Activated T-helper 17 cell treated with anti-CD3 and anti-CD28 coated beads, Interleukin-2, amount 50 U/mL, for 72 hours (primary cell): ENCODE measurements around the gene IGFBPL1. TPM values are rescaled to one million over a fixed set of nuclear protein-coding genes. Genes with fewer than 3 reads are reported as not detected.

Source experiments
- ATAC-seq: fragments of 150-1000 bp; cut with Tn5 transposase; replicated peaks from 2 replicates; pipeline ENCODE4 v1.10.0; 2021; ENCODE audit warnings: mild to moderate bottlenecking, moderate library complexity
- H3K27ac Mint-ChIP-seq: one replicate; pipeline ENCODE4 v1.8.0; 2022; ENCODE audit warnings: mixed read lengths
- H3K27me3 Mint-ChIP-seq: one replicate; pipeline ENCODE4 v1.8.0; 2022; ENCODE audit warnings: mixed read lengths
- H3K36me3 Mint-ChIP-seq: one replicate; pipeline ENCODE4 v1.8.0; 2022; ENCODE audit warnings: low read depth, mild to moderate bottlenecking, mixed read lengths
- H3K4me1 Mint-ChIP-seq: one replicate; pipeline ENCODE4 v1.8.0; 2022; ENCODE audit warnings: mixed read lengths
- H3K4me3 Mint-ChIP-seq: one replicate; pipeline ENCODE4 v1.8.0; 2022; ENCODE audit warnings: mild to moderate bottlenecking, mixed read lengths
- H3K9me3 Mint-ChIP-seq: one replicate; pipeline ENCODE4 v1.8.0; 2022; ENCODE audit warnings: mixed read lengths
- total RNA-seq, 2 donors: library from RNA; stranded (reverse); gene quantifications; one replicate each; pipeline ENCODE4 v1.2.3, GENCODE V29; 2022

Gene IGFBPL1
- total RNA-seq, 2 donors from 2014 or later, result not detected

GRCh38 chr9:38395653-38396370, 28.4 kb downstream of the IGFBPL1 start:
- no peak overlapping the region for H3K27ac Mint-ChIP-seq
- H3K9me3 Mint-ChIP-seq, result no peaks in the 10 kb centered on the region
- peaks cover 2% of the 10 kb centered on the region for H3K27me3 Mint-ChIP-seq
- peaks cover 10% of the 10 kb centered on the region for H3K4me1 Mint-ChIP-seq
- no peak overlapping the region for H3K4me3 Mint-ChIP-seq
- ATAC-seq, result no peak
- peaks cover 39% of the 10 kb centered on the region for H3K36me3 Mint-ChIP-seq

DNA sequence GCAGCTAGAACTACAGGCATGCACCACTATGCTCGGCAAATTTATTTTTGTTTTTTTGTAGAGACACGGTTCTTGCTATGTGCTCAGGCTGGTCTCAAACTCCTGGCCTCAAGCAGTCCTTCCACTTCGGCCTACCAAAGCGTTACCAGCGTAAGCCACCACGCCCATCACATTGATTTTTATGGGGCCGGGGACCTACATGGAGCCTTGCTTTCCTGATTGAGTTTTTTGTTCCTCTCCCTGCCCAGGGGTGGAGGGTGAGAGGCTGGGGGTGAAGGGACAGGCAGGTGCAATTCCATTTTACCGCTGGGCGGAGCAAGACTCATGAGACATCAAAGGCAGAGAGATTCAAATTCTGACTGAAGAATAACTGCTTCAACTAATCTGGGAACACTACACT, 29.8 kb downstream of the IGFBPL1 start:
- Mint-ChIP-seq H3K27me3 (peaks cover 3% of the 10 kb centered on the region), H3K4me1 (peaks cover 10% of the 10 kb centered on the region), H3K4me3 (peak overlapping the region; percentile 96), H3K27ac (no peak overlapping the region), H3K36me3 (peaks cover 38% of the 10 kb centered on the region), H3K9me3 (no peaks in the 10 kb centered on the region)
- no peak for ATAC-seq

GRCh38 chr9:38393128-38393796, 31.0 kb downstream of the IGFBPL1 start:
- peaks cover 29% of the 10 kb centered on the region for H3K36me3 Mint-ChIP-seq
- H3K27me3 Mint-ChIP-seq, result peaks cover 3% of the 10 kb centered on the region
- H3K9me3 Mint-ChIP-seq, result no peaks in the 10 kb centered on the region
- peak overlapping the region; percentile 96 for H3K4me3 Mint-ChIP-seq
- peak overlapping the region; percentile 91 for H3K27ac Mint-ChIP-seq
- no peak for ATAC-seq
- H3K4me1 Mint-ChIP-seq, result peaks cover 10% of the 10 kb centered on the region

- Mint-ChIP-seq H3K27me3 (peaks cover 3% of the 10 kb centered on the region), H3K4me1 (peaks cover 10% of the 10 kb centered on the region), H3K4me3 (peak within 1 kb of the TSS; percentile 96), H3K27ac (peak within 1 kb of the TSS; percentile 91), H3K36me3 (peaks cover 23% of the 10 kb centered on the region), H3K9me3 (no peaks in the 10 kb centered on the region)
- ATAC-seq, result peak; percentile 99
Measured at GRCh38 chr9:38392235-38393127, 31.8 kb downstream of the IGFBPL1 start, which contains the start of gene ALDH1B1. TSS of gene ALDH1B1 (plus strand) at chr9:38392702. CDS start at chr9:38395749, 3,047 bp downstream.

- H3K27ac Mint-ChIP-seq, result peak overlapping the region; percentile 91
- no peak for ATAC-seq
- H3K27me3 Mint-ChIP-seq, result peaks cover 3% of the 10 kb centered on the region
- peaks cover 13% of the 10 kb centered on the region for H3K36me3 Mint-ChIP-seq
- H3K4me3 Mint-ChIP-seq, result peak overlapping the region; percentile 96
- H3K4me1 Mint-ChIP-seq, result peaks cover 10% of the 10 kb centered on the region
- H3K9me3 Mint-ChIP-seq, result no peaks in the 10 kb centered on the region
Measured at GRCh38 chr9:38391278-38392118, 32.8 kb downstream of the IGFBPL1 start.

DNA sequence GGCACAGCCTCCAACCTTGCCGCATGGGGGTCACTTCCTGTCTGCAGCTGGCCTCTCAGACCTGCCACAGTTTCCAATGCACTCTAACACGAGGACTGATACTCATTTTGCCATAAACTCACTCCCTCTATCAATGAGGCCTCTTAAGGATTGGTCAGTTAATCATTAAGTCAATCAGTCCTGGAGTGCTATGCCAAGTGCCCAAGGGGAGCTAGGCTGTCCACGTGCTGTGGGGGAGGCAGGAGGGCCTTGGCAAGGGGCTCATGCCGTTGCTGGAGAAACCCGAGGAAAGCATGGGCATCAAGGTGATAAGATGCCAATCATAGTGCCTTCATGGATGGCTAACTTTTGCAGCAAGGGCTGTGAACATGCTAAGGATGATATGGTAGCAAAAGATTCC, 33.4 kb downstream of the IGFBPL1 start:
- Mint-ChIP-seq H3K9me3 (no peaks in the 10 kb centered on the region), H3K36me3 (peaks cover 8% of the 10 kb centered on the region), H3K4me3 (peak overlapping the region; percentile 96), H3K27ac (no peak overlapping the region), H3K27me3 (peaks cover 3% of the 10 kb centered on the region), H3K4me1 (peaks cover 10% of the 10 kb centered on the region)
- no peak for ATAC-seq

DNA sequence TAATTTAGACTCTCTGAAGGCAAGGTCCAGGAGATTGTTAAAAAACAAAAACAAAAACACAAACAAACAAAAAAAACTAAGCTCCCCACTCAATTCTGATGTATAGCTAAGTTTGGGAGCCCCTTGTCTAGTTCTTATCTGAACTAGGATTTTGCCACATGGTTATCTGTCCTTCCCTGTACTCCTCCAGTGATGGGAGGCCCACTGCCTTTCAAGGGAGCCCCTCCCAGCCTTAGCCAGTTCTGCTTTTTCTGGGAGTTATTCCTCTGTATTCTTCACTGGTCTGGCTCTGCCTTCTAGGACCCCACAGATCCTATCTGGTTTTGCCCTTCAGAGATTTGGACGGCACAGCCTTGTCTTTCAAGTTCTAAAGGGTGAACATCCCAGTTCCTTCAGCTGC, 33.8 kb downstream of the IGFBPL1 start:
- no peaks in the 10 kb centered on the region for H3K9me3 Mint-ChIP-seq
- H3K27ac Mint-ChIP-seq, result no peak overlapping the region
- H3K4me1 Mint-ChIP-seq, result peaks cover 10% of the 10 kb centered on the region
- ATAC-seq, result no peak
- H3K27me3 Mint-ChIP-seq, result peaks cover 7% of the 10 kb centered on the region
- no peak overlapping the region for H3K4me3 Mint-ChIP-seq
- peaks cover 6% of the 10 kb centered on the region for H3K36me3 Mint-ChIP-seq

DNA sequence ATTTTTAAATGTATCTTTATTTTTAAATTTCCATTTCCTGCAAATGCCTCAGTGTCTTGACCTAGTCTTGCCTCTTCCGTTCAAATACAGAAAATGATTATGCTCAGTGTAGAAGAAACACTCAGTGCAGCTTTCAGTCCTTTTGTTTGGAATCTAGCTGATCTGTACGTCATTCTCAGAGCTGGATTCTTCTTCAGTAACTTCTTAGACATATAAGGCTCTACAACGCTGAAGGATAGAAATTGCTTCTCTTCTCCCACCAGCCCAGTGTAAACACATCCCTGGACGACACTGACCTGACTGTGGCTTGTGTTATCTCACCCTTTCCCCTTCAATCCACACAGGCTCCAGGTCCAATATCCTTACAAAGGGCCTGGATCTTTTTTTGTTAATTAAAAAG, 34.9 kb downstream of the IGFBPL1 start:
- Mint-ChIP-seq H3K4me3 (no peak overlapping the region), H3K36me3 (no peaks in the 10 kb centered on the region), H3K9me3 (no peaks in the 10 kb centered on the region), H3K27me3 (peaks cover 15% of the 10 kb centered on the region), H3K4me1 (peaks cover 10% of the 10 kb centered on the region), H3K27ac (no peak overlapping the region)
- ATAC-seq, result no peak

DNA sequence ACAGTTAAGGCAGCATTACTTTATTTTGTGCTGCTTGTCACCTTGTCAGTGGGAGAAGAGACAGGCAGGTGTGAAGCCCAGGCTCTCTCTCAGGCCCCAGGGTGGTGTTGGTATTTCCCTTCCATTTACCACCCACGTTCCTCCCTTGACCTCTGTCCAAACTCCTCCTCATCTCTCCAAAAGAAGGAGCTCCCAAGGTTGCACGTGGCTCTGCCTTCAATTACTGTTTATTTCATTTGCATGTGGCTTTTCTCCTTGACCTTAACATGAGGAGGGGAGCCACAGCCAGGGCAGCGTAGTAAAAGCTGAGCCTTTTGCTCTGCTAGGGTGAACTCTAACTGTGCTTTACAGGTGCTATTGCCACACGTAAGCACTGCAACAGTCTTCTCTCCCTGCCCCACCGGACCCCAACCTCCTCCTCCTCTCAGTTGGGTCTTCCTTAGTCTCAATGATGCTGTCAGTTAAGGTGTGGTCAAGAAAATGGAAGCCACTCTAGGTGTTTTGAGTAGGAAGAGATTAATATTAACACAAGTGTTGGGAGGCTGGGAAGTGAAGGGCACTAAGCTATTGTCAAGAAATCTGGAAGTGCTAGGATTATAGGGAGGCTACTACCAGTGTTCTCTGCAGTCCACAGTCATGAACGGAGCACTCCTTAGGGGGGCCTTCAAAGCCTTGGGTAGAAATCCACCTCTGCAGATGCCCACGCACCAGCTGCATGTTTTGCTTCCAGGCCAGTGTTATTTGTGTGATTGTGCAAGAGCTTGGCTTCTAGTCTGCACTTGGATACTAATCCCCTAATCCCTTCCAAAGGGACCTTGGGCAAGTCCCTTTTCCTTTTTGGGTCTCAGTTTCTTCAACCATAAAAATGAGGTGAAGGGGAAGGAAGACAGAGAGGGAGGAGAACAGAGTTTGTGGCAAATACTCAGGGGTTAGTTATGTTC, 35.7 kb downstream of the IGFBPL1 start:
- Mint-ChIP-seq H3K4me3 (no peak overlapping the region), H3K27me3 (peaks cover 15% of the 10 kb centered on the region), H3K9me3 (no peaks in the 10 kb centered on the region), H3K4me1 (peaks cover 7% of the 10 kb centered on the region), H3K27ac (no peak overlapping the region), H3K36me3 (no peaks in the 10 kb centered on the region)
- no peak for ATAC-seq

- Mint-ChIP-seq H3K27me3 (peaks cover 15% of the 10 kb centered on the region), H3K27ac (no peak overlapping the region), H3K4me1 (no peaks in the 10 kb centered on the region), H3K4me3 (no peak overlapping the region), H3K36me3 (no peaks in the 10 kb centered on the region), H3K9me3 (no peaks in the 10 kb centered on the region)
- no peak for ATAC-seq
Measured at GRCh38 chr9:38387751-38388150, 36.5 kb downstream of the IGFBPL1 start.

- no peaks in the 10 kb centered on the region for H3K4me1 Mint-ChIP-seq
- no peaks in the 10 kb centered on the region for H3K36me3 Mint-ChIP-seq
- H3K27ac Mint-ChIP-seq, result no peak overlapping the region
- ATAC-seq, result no peak
- H3K27me3 Mint-ChIP-seq, result peaks cover 15% of the 10 kb centered on the region
- no peaks in the 10 kb centered on the region for H3K9me3 Mint-ChIP-seq
- no peak overlapping the region for H3K4me3 Mint-ChIP-seq
Measured at GRCh38 chr9:38387066-38387465, 37.2 kb downstream of the IGFBPL1 start.

DNA sequence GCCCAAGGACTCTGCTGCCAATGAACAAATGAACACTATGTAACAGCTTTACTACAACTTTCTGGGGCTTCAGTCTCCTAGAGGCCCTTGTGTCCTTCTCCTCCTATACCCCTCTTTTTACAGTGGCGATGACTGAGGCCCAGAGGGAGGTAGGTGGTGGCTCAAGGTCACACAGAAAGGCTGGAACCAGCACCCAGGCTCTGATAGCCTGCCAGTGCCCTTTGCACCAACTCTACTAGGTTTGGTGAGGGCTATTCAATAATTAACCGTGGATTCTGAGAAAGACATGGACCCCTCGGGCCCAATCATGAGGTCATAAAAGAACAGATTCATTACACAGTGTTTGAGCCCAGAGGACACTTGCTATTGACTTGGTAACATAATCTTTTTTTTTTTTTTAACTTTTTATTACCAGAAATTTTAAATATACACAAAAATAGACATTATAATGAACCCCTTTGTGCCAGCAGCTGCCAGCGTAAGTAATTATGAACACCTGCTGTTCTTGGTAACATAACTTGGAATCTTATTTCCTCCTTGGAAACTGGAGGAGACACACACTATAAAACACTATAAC, 37.8 kb downstream of the IGFBPL1 start:
- Mint-ChIP-seq H3K36me3 (no peaks in the 10 kb centered on the region), H3K27ac (no peak overlapping the region), H3K4me3 (no peak overlapping the region), H3K4me1 (no peaks in the 10 kb centered on the region), H3K9me3 (no peaks in the 10 kb centered on the region), H3K27me3 (peaks cover 15% of the 10 kb centered on the region)
- ATAC-seq, result no peak

GRCh38 chr9:38385896-38386295, 38.4 kb downstream of the IGFBPL1 start:
- Mint-ChIP-seq H3K27me3 (peaks cover 14% of the 10 kb centered on the region), H3K9me3 (no peaks in the 10 kb centered on the region), H3K4me3 (no peak overlapping the region), H3K36me3 (no peaks in the 10 kb centered on the region), H3K4me1 (no peaks in the 10 kb centered on the region), H3K27ac (no peak overlapping the region)
- ATAC-seq, result no peak
